Mesenchymal stem cell (in vitro differentiated cells and primary cell): Measurements from ENCODE around the gene NMT2.

Experiments used
- DNase-seq: peaks from one replicate; pipeline ENCODE4 v3.0.0-alpha.2; 2013
- H2AFZ ChIP-seq: one replicate; pipeline ENCODE4 v1.6.1; 2013; ENCODE audit warnings: low read depth, mild to moderate bottlenecking, control low read depth, inconsistent platforms, low read length, moderate library complexity
- H2AK5ac ChIP-seq: 2 replicates; pipeline ENCODE4 v1.6.1; 2013; ENCODE audit warnings: low read length, moderate library complexity, mild to moderate bottlenecking, inconsistent platforms; ENCODE audit not compliant: severe bottlenecking
- H2BK120ac ChIP-seq: one replicate; pipeline ENCODE4 v1.6.1; 2013; ENCODE audit warnings: low read depth, mild to moderate bottlenecking, inconsistent platforms, low read length, moderate library complexity
- H2BK12ac ChIP-seq, 2 experiments: one replicate each; pipeline ENCODE4 v1.6.1; 2013; ENCODE audit warnings: inconsistent platforms in 2 of 2, low read length in 2 of 2, mild to moderate bottlenecking in 2 of 2, moderate library complexity in 2 of 2, control low read depth in 1 of 2
- H2BK15ac ChIP-seq: one replicate; pipeline ENCODE4 v1.6.1; 2013; ENCODE audit warnings: mild to moderate bottlenecking, low read depth, inconsistent platforms; ENCODE audit not compliant: poor library complexity, severe bottlenecking
- H2BK5ac ChIP-seq: 2 replicates; pipeline ENCODE4 v1.6.1; 2013; ENCODE audit warnings: low read depth, mild to moderate bottlenecking, low read length, control low read depth, inconsistent platforms; ENCODE audit not compliant: poor library complexity, severe bottlenecking
- H3K14ac ChIP-seq, 2 experiments: one replicate each; pipeline ENCODE4 v1.6.1; 2013; ENCODE audit warnings: inconsistent platforms in 2 of 2, low read length in 2 of 2, control low read depth in 1 of 2, mild to moderate bottlenecking in 1 of 2, moderate library complexity in 1 of 2
- H3K18ac ChIP-seq, 2 experiments: one replicate each; pipeline ENCODE4 v1.6.1; 2013; ENCODE audit warnings: inconsistent platforms in 2 of 2, low read length in 2 of 2, control low read depth in 1 of 2, low read depth in 1 of 2, mild to moderate bottlenecking in 1 of 2
- H3K23ac ChIP-seq, 2 experiments: one replicate each; pipeline ENCODE4 v1.6.1; 2013; ENCODE audit warnings: inconsistent platforms in 2 of 2, low read length in 2 of 2, mild to moderate bottlenecking in 2 of 2, moderate library complexity in 2 of 2, control low read depth in 1 of 2
- H3K27ac ChIP-seq: 2 replicates; pipeline ENCODE4 v1.5.1; 2013; ENCODE audit warnings: mild to moderate bottlenecking, moderate library complexity, low read length, control low read depth, inconsistent platforms; ENCODE audit not compliant: poor library complexity, severe bottlenecking
- H3K27me3 ChIP-seq, 2 experiments: 2 replicates each; pipeline versions ENCODE4 v1.6.1 to v1.7.0; 2013; ENCODE audit warnings: low read length in 2 of 2, mild to moderate bottlenecking in 2 of 2, moderate library complexity in 2 of 2, control low read depth in 1 of 2, inconsistent platforms in 1 of 2; ENCODE audit not compliant: control insufficient read depth in 1 of 2, insufficient read depth in 1 of 2
- H3K36me3 ChIP-seq, 2 experiments: 2 replicates each; pipeline versions ENCODE4 v1.6.1 to v1.7.0; 2013; ENCODE audit warnings: low read length in 2 of 2, control low read depth in 1 of 2, inconsistent platforms in 1 of 2, low read depth in 1 of 2, mild to moderate bottlenecking in 1 of 2; ENCODE audit not compliant: insufficient read depth in 2 of 2, control insufficient read depth in 1 of 2
- H3K4ac ChIP-seq, 2 experiments: one replicate each; pipeline ENCODE4 v1.6.1; 2013; ENCODE audit warnings: inconsistent platforms in 2 of 2, low read length in 2 of 2, mild to moderate bottlenecking in 2 of 2, moderate library complexity in 2 of 2, control low read depth in 1 of 2, low read depth in 1 of 2
- H3K4me1 ChIP-seq: 2 replicates; pipeline ENCODE4 v1.6.1; 2013; ENCODE audit warnings: low read depth, low read length, control low read depth; ENCODE audit not compliant: control insufficient read depth, insufficient read depth
- H3K4me2 ChIP-seq: 2 replicates; pipeline ENCODE4 v1.6.1; 2013; ENCODE audit warnings: low read length, mild to moderate bottlenecking, inconsistent platforms; ENCODE audit not compliant: poor library complexity, severe bottlenecking
- H3K4me3 ChIP-seq, 2 experiments: 2 replicates each; pipeline versions ENCODE4 v1.5.1 to v1.7.0; 2013; ENCODE audit warnings: low read length in 2 of 2, mild to moderate bottlenecking in 2 of 2, control low read depth in 1 of 2, low read depth in 1 of 2; ENCODE audit not compliant: insufficient read depth in 1 of 2
- H3K79me1 ChIP-seq: replicated peaks from 2 replicates; pipeline ENCODE4 v1.6.1; 2013; ENCODE audit warnings: mild to moderate bottlenecking, control low read depth, low read length, inconsistent platforms; ENCODE audit not compliant: poor library complexity, severe bottlenecking
- H3K9ac ChIP-seq: 2 replicates; pipeline ENCODE4 v1.7.0; 2013; ENCODE audit warnings: mild to moderate bottlenecking, low read length, moderate library complexity
- H3K9me3 ChIP-seq: 2 replicates; pipeline ENCODE4 v1.7.0; 2013; ENCODE audit warnings: mild to moderate bottlenecking, low read length; ENCODE audit not compliant: control insufficient read depth
- H4K8ac ChIP-seq: one replicate; pipeline ENCODE4 v1.6.1; 2013; ENCODE audit warnings: inconsistent platforms, mild to moderate bottlenecking, low read length, moderate library complexity
- H4K91ac ChIP-seq: one replicate; pipeline ENCODE4 v1.6.1; 2013; ENCODE audit warnings: mild to moderate bottlenecking, low read length, inconsistent platforms
- WGBS: methylation state at CpG from one replicate; pipeline ENCODE4 v1.1.7; 2013; ENCODE audit warnings: mixed read lengths; 5-methylcytosine and 5-hydroxymethylcytosine counted together

Gene NMT2

GRCh38 chr10:15106352-15107013, 62.0 kb downstream of the NMT2 start:
- peak overlapping the region; percentile 45 for H3K9ac ChIP-seq
- H3K18ac ChIP-seq = no peak overlapping the region
- no peak overlapping the region for H3K4ac ChIP-seq
- H3K27me3 ChIP-seq = no peaks in the 10 kb centered on the region
- H3K9me3 ChIP-seq = no peaks in the 10 kb centered on the region
- no peak overlapping the region for H3K14ac ChIP-seq
- no peak overlapping the region for H3K4me2 ChIP-seq
- no peak overlapping the region for H2BK12ac ChIP-seq
- no peak overlapping the region for H3K4me3 ChIP-seq
- H2BK120ac ChIP-seq = no peak overlapping the region
- H2AK5ac ChIP-seq = no peak overlapping the region
- no peak overlapping the region for H3K27ac ChIP-seq
- H3K23ac ChIP-seq = no peak overlapping the region
- H3K36me3 ChIP-seq = peaks cover 38 to 77% of the 10 kb centered on the region in 2 experiments
- H2BK5ac ChIP-seq = no peak overlapping the region
- 62% methylated on average over 7 of the region's 8 CpGs for WGBS
- H3K4me1 ChIP-seq = no peaks in the 10 kb centered on the region
- H4K91ac ChIP-seq = no peak overlapping the region
- peaks cover 8% of the 10 kb centered on the region for H3K79me1 ChIP-seq
- no peak overlapping the region for H2AFZ ChIP-seq
- DNase-seq = peak; percentile 80
- H2BK15ac ChIP-seq = no peak overlapping the region
- H4K8ac ChIP-seq = peak overlapping the region; percentile 29

- Histone ChIP-seq H3K27me3 (no peaks in the 10 kb centered on the region), H3K36me3 (peaks cover 28 to 72% of the 10 kb centered on the region in 2 experiments), H2BK5ac (no peak overlapping the region), H2AFZ (no peak overlapping the region), H3K18ac (no peak overlapping the region), H3K27ac (no peak overlapping the region), H3K4me2 (no peak overlapping the region), H3K14ac (no peak overlapping the region), H2AK5ac (no peak overlapping the region), H4K8ac (no peak overlapping the region), H3K79me1 (peaks cover 10% of the 10 kb centered on the region), H2BK12ac (no peak overlapping the region), H3K9me3 (no peaks in the 10 kb centered on the region), H3K4me3 (no peak overlapping the region), H3K23ac (no peak overlapping the region), H2BK120ac (no peak overlapping the region), H2BK15ac (no peak overlapping the region), H3K9ac (no peak overlapping the region), H3K4ac (no peak overlapping the region), H4K91ac (no peak overlapping the region), H3K4me1 (peaks cover 2% of the 10 kb centered on the region)
- 90% methylated on average over 9 of the region's 9 CpGs for WGBS
- DNase-seq = no peak
These were observed 65.0 kb downstream of the NMT2 start for GRCh38 chr10:15103513-15103912.

DNA sequence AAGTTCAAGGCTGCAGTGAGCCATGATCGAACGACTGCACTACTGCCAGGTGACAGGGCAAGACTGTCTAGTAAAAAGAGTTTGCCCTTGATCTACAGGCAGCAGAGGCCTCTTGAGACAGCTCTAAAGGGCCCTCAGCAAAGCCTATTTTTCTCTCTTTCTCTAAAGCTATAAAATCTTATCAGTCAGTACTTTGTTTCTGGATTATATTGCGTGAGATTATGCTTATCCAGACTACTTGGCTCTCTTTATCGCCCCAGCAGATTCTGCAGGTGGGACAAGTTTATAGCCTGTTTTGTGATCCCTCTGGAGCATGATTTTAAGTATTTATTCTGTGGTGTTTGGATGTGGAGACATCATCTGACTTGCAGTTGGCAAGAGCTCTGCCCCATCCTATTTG, 68.6 kb downstream of the NMT2 start:
- Histone ChIP-seq H3K4me3 (no peak overlapping the region), H3K4me1 (peaks cover 5% of the 10 kb centered on the region), H3K14ac (no peak overlapping the region), H3K18ac (no peak overlapping the region), H2BK120ac (no peak overlapping the region), H4K91ac (no peak overlapping the region), H3K23ac (no peak overlapping the region), H2AK5ac (no peak overlapping the region), H3K27ac (no peak overlapping the region), H4K8ac (no peak overlapping the region), H3K4me2 (no peak overlapping the region), H3K27me3 (no peaks in the 10 kb centered on the region), H2AFZ (no peak overlapping the region), H3K79me1 (peaks cover 12% of the 10 kb centered on the region), H2BK5ac (no peak overlapping the region), H3K9ac (peak overlapping the region; percentile 51), H3K9me3 (no peaks in the 10 kb centered on the region), H3K4ac (no peak overlapping the region), H3K36me3 (peaks cover 17 to 41% of the 10 kb centered on the region in 2 experiments), H2BK15ac (no peak overlapping the region), H2BK12ac (no peak overlapping the region)
- no peak for DNase-seq
- 97% methylated on average over 4 of the region's 4 CpGs for WGBS

DNA sequence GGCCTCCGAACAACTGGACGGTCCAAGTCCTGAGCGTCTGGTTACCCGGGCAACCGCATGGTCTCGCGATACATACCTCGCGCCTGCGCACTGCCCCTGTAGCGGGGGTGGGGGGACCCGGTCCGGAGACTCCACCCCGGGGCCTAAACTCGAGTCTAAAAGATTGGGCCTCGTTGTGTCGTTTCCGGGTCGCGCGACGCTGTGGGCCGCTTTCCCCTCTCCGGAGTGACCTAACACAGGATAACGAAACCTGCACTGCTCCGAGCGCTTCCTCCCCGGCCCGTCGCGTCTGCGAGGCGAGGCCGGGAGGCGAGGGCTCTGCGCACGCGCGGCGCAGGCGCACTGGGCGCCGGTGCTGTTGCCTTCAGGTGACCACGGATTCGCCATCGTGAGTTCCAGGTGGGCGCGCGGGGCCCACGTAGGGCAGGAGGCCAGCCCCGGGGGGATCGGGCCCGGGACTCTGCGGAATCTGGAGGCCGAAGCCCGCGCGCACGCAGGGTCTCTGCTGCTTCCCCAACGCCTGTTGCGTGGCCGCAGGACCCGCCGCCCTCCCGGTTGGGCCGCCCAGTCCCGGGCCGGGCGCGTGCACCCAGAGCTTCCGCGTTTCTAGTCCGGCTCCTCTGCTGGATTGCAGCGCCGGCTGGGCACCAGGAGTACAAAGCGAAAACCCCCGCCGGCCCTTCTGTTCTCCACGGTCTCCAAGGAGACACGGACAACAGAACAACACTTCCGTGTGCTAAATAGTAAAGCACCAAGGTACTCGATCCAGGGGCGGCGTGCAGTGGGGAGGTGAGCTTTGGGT, 71.3 kb downstream of the NMT2 start, which contains the start of gene RPP38:
RPP38 (plus strand) TSS at position 345 of the 802 bp plus-strand sequence. CDS start 5,960 bp downstream, outside the sequence.
- Histone ChIP-seq H3K14ac (peak within 1 kb of the TSS in 1 of 2 experiments; percentile 87), H2BK15ac (peak within 1 kb of the TSS; percentile 98), H3K9me3 (no peaks in the 10 kb centered on the region), H3K4me2 (peak within 1 kb of the TSS; percentile 95), H3K36me3 (peaks cover 3 to 18% of the 10 kb centered on the region in 2 experiments), H3K4me3 (peak within 1 kb of the TSS; percentile 90 to 99), H4K91ac (peak within 1 kb of the TSS; percentile 92), H2AK5ac (no peak within 1 kb of the TSS), H3K4me1 (peaks cover 5% of the 10 kb centered on the region), H2BK120ac (peak within 1 kb of the TSS; percentile 99), H3K18ac (peak within 1 kb of the TSS; percentile 96 to 99), H3K27ac (peak within 1 kb of the TSS; percentile 100), H3K79me1 (peaks cover 9% of the 10 kb centered on the region), H2AFZ (peak within 1 kb of the TSS; percentile 92), H3K27me3 (peaks cover 0 to under 1% of the 10 kb centered on the region in 2 experiments), H2BK5ac (peak within 1 kb of the TSS; percentile 94), H3K4ac (peak within 1 kb of the TSS; percentile 73 to 96), H3K23ac (peak within 1 kb of the TSS; percentile 64 to 93), H2BK12ac (peak within 1 kb of the TSS; percentile 12 to 21), H4K8ac (peak within 1 kb of the TSS; percentile 97), H3K9ac (peak within 1 kb of the TSS; percentile 100)
- under 1% methylated on average over 81 of the region's 84 CpGs for WGBS
- DNase-seq = peak; percentile 96
